WTC11 (cell line): Measurements from ENCODE around the gene ZFPL1. TPM values are rescaled to one million over a fixed set of nuclear protein-coding genes. Genes with fewer than 3 reads are reported as not detected.

Experiments
- ATAC-seq: fragments of 200-7000 bp; cut with Tn5 transposase; 2 replicates; pipeline ENCODE4 v1.10.0; 2021; ENCODE audit warnings: mild to moderate bottlenecking, moderate library complexity
- CTCF ChIA-PET: fragments of 300-600 bp; sonication (Branson Sonifier 250); formaldehyde crosslinking; loops from one replicate; lab custom pipeline; 2021; ENCODE audit warnings: antibody characterized with exemption; lab: Charles Lee
- POLR2A ChIA-PET: fragments of 350-600 bp; sonication (Branson Sonifier 250); formaldehyde crosslinking; loops from one replicate; lab custom pipeline; 2021; ENCODE audit warnings: antibody characterized with exemption; lab: Charles Lee
- DNase-seq: peaks from one replicate; pipeline ENCODE4 v3.0.0; 2021; ENCODE audit warnings: low spot score
- H3K27ac Mint-ChIP-seq: 2 replicates; pipeline ENCODE4 v1.8.0; 2021; ENCODE audit warnings: mixed read lengths
- H3K27me3 Mint-ChIP-seq: 2 replicates; pipeline ENCODE4 v1.8.0; 2021; ENCODE audit warnings: low read depth, mild to moderate bottlenecking, moderate library complexity, mixed read lengths
- H3K36me3 Mint-ChIP-seq: 2 replicates; pipeline ENCODE4 v1.8.0; 2021; ENCODE audit warnings: mixed read lengths
- H3K4me1 Mint-ChIP-seq: 2 replicates; pipeline ENCODE4 v1.8.0; 2022; ENCODE audit warnings: mixed read lengths
- H3K4me3 Mint-ChIP-seq: 2 replicates; pipeline ENCODE4 v1.8.0; 2021; ENCODE audit warnings: mild to moderate bottlenecking, moderate library complexity, mixed read lengths
- H3K9me3 Mint-ChIP-seq: 2 replicates; pipeline ENCODE4 v1.8.0; 2021; ENCODE audit warnings: mixed read lengths
- KAT7 ChIP-seq: sonication (generic); formaldehyde crosslinking; IDR thresholded peaks from 2 replicates; pipeline ENCODE4 v1.8.1; 2023; ENCODE audit warnings: missing genetic modification reagents, mild to moderate bottlenecking, borderline replicate concordance
- NFE2L1 ChIP-seq: sonication (generic); formaldehyde crosslinking; IDR thresholded peaks from 2 replicates; pipeline ENCODE4 v1.8.1; 2023; ENCODE audit warnings: missing genetic modification reagents
- NR1H2 ChIP-seq: sonication (generic); formaldehyde crosslinking; IDR thresholded peaks from 2 replicates; pipeline ENCODE4 v1.9.0; 2021; ENCODE audit warnings: mild to moderate bottlenecking, moderate library complexity, missing genetic modification reagents
- RELA ChIP-seq: sonication (generic); formaldehyde crosslinking; IDR thresholded peaks from 2 replicates; pipeline ENCODE4 v1.8.1; 2022; ENCODE audit warnings: missing genetic modification reagents, mild to moderate bottlenecking, borderline replicate concordance
- SMAD4 ChIP-seq: sonication (generic); formaldehyde crosslinking; IDR thresholded peaks from 2 replicates; pipeline ENCODE4 v1.8.0; 2022; ENCODE audit warnings: mild to moderate bottlenecking, missing genetic modification reagents
- total RNA-seq: library from RNA; stranded (reverse); gene quantifications from 3 replicates; pipeline ENCODE4 v1.2.3, GENCODE V29; 2021
- TF ChIP-seq, protein P1 (sequence below): fragments of 250-450 bp; sonication (Bioruptor Pico); IDR thresholded peaks from 2 replicates; pipeline ENCODE4 v1.9.0; 2021; ENCODE audit warnings: mild to moderate bottlenecking
- TF ChIP-seq, protein P2 (sequence below): sonication (generic); formaldehyde crosslinking; IDR thresholded peaks from 2 replicates; pipeline ENCODE4 v1.8.1; 2023; ENCODE audit warnings: mild to moderate bottlenecking, missing genetic modification reagents
- TF ChIP-seq, protein P3 (sequence below): fragments of 200-600 bp; IDR thresholded peaks from 2 replicates; pipeline ENCODE4 v1.8.0; 2022; ENCODE audit warnings: antibody characterized with exemption
- TF ChIP-seq, protein P4 (sequence below): sonication (generic); formaldehyde crosslinking; IDR thresholded peaks from 2 replicates; pipeline ENCODE4 v1.8.0; 2022; ENCODE audit warnings: mild to moderate bottlenecking, missing genetic modification reagents
- TF ChIP-seq, protein P5 (sequence below): sonication (generic); formaldehyde crosslinking; IDR thresholded peaks from 2 replicates; pipeline ENCODE4 v1.8.0; 2023; ENCODE audit warnings: mild to moderate bottlenecking, missing genetic modification reagents
- TF ChIP-seq, protein P6 (sequence below): sonication (generic); formaldehyde crosslinking; IDR thresholded peaks from 2 replicates; pipeline ENCODE4 v1.8.1; 2023; ENCODE audit warnings: mild to moderate bottlenecking, missing genetic modification reagents, moderate library complexity
- TF ChIP-seq, protein P7 (sequence below): sonication (generic); formaldehyde crosslinking; IDR thresholded peaks from 2 replicates; pipeline ENCODE4 v1.8.1; 2023; ENCODE audit warnings: mild to moderate bottlenecking, missing genetic modification reagents, borderline replicate concordance
- TF ChIP-seq, protein P8 (sequence below): fragments of 250-450 bp; sonication (Bioruptor Pico); conservative IDR thresholded peaks from 2 replicates; pipeline ENCODE4 v1.9.0; 2021; ENCODE audit warnings: mild to moderate bottlenecking

Gene ZFPL1
- total RNA-seq, 1 experiment from 2014 or later: 33.8 TPM

DNA sequence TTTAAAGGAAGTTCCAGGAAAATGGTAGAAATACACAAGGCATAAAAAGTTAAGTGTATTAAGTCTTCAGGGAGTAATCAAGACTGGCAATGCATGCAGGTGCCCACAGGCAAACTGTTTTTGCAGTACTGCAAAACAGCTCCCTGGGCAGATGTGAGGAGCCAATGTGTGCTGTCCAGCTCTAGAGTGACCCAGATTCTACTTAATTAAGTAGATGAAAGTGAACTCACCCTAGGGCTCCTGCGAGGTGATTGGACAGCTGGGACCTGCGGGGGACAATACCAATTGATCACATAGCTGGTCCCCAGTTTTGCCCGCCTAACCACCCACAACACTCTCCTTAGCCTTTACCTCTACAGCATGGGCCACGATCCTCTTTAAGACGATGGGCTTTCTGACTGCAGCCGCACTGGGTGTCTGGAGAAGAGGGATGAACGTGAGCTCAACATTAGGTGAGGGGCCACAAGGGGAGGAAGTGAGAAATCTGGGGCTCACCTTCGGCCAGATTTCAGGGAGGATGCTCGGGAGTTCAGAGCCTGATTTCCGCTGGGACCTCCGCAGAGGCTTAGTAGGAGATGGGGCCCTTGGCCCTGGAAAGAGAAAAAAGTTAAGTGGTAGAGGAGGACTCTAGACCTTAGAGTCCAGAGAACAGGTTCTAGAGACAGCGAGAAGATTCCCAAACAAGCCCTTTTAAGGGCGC, 738 bp upstream of the ZFPL1 start:
- Mint-ChIP-seq H3K27ac (peak overlapping the region; percentile 99), H3K36me3 (peaks cover 39% of the 10 kb centered on the region), H3K9me3 (no peaks in the 10 kb centered on the region), H3K4me3 (peak overlapping the region; percentile 94)
- ChIA-PET POLR2A (interaction anchor here (0.6 kb wide), 2 partner anchors 135 to 159 kb away, joined by 3 read pairs; no protein-coding TSS in a partner anchor), CTCF (interaction anchor here (1.1 to 1.4 kb wide), 4 partner anchors 27 to 98 kb away, joined by 3 to 6 read pairs (median 3); partner anchors contain the start of gene CAPN1)
- TF ChIP-seq, protein P1, sequence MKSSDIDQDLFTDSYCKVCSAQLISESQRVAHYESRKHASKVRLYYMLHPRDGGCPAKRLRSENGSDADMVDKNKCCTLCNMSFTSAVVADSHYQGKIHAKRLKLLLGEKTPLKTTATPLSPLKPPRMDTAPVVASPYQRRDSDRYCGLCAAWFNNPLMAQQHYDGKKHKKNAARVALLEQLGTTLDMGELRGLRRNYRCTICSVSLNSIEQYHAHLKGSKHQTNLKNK: no peak
- TF ChIP-seq SMAD4 (no peak), NFE2L1 (no peak), RELA (CRISPR knock-in tag) (0 out of 2 replicates have a peak, but pooled peaks have one; percentile 9), NR1H2 (CRISPR knock-in tag) (no peak), KAT7 (CRISPR knock-in tag) (0 out of 2 replicates have a peak, but pooled peaks have one; percentile 3)
- TF ChIP-seq, protein P2, sequence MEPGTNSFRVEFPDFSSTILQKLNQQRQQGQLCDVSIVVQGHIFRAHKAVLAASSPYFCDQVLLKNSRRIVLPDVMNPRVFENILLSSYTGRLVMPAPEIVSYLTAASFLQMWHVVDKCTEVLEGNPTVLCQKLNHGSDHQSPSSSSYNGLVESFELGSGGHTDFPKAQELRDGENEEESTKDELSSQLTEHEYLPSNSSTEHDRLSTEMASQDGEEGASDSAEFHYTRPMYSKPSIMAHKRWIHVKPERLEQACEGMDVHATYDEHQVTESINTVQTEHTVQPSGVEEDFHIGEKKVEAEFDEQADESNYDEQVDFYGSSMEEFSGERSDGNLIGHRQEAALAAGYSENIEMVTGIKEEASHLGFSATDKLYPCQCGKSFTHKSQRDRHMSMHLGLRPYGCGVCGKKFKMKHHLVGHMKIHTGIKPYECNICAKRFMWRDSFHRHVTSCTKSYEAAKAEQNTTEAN (CRISPR knock-in tag): no peak
- TF ChIP-seq, protein P3, sequence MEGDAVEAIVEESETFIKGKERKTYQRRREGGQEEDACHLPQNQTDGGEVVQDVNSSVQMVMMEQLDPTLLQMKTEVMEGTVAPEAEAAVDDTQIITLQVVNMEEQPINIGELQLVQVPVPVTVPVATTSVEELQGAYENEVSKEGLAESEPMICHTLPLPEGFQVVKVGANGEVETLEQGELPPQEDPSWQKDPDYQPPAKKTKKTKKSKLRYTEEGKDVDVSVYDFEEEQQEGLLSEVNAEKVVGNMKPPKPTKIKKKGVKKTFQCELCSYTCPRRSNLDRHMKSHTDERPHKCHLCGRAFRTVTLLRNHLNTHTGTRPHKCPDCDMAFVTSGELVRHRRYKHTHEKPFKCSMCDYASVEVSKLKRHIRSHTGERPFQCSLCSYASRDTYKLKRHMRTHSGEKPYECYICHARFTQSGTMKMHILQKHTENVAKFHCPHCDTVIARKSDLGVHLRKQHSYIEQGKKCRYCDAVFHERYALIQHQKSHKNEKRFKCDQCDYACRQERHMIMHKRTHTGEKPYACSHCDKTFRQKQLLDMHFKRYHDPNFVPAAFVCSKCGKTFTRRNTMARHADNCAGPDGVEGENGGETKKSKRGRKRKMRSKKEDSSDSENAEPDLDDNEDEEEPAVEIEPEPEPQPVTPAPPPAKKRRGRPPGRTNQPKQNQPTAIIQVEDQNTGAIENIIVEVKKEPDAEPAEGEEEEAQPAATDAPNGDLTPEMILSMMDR: no peak
- TF ChIP-seq, protein P4, sequence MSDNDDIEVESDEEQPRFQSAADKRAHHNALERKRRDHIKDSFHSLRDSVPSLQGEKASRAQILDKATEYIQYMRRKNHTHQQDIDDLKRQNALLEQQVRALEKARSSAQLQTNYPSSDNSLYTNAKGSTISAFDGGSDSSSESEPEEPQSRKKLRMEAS (CRISPR knock-in tag): no peak
- TF ChIP-seq, protein P5, sequence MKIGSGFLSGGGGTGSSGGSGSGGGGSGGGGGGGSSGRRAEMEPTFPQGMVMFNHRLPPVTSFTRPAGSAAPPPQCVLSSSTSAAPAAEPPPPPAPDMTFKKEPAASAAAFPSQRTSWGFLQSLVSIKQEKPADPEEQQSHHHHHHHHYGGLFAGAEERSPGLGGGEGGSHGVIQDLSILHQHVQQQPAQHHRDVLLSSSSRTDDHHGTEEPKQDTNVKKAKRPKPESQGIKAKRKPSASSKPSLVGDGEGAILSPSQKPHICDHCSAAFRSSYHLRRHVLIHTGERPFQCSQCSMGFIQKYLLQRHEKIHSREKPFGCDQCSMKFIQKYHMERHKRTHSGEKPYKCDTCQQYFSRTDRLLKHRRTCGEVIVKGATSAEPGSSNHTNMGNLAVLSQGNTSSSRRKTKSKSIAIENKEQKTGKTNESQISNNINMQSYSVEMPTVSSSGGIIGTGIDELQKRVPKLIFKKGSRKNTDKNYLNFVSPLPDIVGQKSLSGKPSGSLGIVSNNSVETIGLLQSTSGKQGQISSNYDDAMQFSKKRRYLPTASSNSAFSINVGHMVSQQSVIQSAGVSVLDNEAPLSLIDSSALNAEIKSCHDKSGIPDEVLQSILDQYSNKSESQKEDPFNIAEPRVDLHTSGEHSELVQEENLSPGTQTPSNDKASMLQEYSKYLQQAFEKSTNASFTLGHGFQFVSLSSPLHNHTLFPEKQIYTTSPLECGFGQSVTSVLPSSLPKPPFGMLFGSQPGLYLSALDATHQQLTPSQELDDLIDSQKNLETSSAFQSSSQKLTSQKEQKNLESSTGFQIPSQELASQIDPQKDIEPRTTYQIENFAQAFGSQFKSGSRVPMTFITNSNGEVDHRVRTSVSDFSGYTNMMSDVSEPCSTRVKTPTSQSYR (CRISPR knock-in tag): no peak
- TF ChIP-seq, protein P6, sequence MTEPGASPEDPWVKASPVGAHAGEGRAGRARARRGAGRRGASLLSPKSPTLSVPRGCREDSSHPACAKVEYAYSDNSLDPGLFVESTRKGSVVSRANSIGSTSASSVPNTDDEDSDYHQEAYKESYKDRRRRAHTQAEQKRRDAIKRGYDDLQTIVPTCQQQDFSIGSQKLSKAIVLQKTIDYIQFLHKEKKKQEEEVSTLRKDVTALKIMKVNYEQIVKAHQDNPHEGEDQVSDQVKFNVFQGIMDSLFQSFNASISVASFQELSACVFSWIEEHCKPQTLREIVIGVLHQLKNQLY: no peak
- TF ChIP-seq, protein P7, sequence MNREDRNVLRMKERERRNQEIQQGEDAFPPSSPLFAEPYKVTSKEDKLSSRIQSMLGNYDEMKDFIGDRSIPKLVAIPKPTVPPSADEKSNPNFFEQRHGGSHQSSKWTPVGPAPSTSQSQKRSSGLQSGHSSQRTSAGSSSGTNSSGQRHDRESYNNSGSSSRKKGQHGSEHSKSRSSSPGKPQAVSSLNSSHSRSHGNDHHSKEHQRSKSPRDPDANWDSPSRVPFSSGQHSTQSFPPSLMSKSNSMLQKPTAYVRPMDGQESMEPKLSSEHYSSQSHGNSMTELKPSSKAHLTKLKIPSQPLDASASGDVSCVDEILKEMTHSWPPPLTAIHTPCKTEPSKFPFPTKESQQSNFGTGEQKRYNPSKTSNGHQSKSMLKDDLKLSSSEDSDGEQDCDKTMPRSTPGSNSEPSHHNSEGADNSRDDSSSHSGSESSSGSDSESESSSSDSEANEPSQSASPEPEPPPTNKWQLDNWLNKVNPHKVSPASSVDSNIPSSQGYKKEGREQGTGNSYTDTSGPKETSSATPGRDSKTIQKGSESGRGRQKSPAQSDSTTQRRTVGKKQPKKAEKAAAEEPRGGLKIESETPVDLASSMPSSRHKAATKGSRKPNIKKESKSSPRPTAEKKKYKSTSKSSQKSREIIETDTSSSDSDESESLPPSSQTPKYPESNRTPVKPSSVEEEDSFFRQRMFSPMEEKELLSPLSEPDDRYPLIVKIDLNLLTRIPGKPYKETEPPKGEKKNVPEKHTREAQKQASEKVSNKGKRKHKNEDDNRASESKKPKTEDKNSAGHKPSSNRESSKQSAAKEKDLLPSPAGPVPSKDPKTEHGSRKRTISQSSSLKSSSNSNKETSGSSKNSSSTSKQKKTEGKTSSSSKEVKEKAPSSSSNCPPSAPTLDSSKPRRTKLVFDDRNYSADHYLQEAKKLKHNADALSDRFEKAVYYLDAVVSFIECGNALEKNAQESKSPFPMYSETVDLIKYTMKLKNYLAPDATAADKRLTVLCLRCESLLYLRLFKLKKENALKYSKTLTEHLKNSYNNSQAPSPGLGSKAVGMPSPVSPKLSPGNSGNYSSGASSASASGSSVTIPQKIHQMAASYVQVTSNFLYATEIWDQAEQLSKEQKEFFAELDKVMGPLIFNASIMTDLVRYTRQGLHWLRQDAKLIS (CRISPR knock-in tag): no peak
- TF ChIP-seq, protein P8, sequence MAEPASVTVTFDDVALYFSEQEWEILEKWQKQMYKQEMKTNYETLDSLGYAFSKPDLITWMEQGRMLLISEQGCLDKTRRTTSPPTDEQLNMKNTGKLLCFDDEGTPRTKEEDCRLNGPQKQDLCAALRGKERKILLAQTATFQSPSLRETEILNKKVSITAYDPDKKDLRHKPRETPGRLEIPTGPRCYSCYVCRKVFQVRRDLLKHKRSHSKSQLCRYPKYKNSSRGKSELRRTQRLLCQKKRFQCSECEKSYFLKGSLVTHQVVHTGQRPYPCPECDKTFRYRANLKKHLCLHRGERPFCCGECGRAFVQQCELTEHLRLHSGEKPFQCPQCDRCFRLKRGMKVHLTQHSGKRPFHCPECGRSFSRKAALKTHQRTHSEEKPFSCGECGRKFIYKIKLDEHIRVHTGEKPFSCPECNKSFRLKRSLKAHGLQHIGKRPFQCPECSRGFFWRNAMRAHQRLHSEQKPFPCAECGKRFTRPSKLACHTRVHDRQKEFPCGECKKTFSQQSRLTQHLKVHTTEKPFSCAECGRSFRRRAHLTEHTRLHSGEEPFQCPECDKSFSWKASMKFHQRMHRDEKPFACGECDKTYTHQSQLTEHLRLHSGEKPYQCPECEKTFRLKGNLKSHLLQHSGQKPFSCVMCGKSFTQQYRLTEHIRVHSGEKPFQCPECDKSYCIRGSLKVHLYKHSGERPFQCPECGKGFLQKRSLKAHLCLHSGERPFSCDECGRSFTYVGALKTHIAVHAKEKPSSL (CRISPR knock-in tag): no peak
- TF ChIP-seq, all 79 proteins: peak for 2
- DNase-seq (no peak), ATAC-seq (no peak)
- H3K27me3 Mint-ChIP-seq: no peaks in the 10 kb centered on the region
- peaks cover 16% of the 10 kb centered on the region for H3K4me1 Mint-ChIP-seq
